HepG2 (cell line): ENCODE data around the gene CDO1. TPM values are rescaled to one million over a fixed set of nuclear protein-coding genes. Genes with fewer than 3 reads are reported as not detected.

Experiments
- AGO1 ChIP-seq: fragments of 200-400 bp; formaldehyde crosslinking; IDR thresholded peaks from 2 replicates; pipeline ENCODE4 v1.6.1; 2017; ENCODE audit warnings: mild to moderate bottlenecking, low read depth, low read length, moderate library complexity; ENCODE audit not compliant: poor library complexity, severe bottlenecking
- CREM ChIP-seq, 2 experiments: sonication (generic) in 1 of 2; formaldehyde crosslinking in 1 of 2; IDR thresholded peaks; 2 replicates each; pipeline versions ENCODE4 v1.4.0 to v1.6.1; 2016 to 2020; ENCODE audit warnings: antibody characterized with exemption in 1 of 2, mild to moderate bottlenecking in 1 of 2, missing genetic modification reagents in 1 of 2
- JUND ChIP-seq: sonication (generic); formaldehyde crosslinking; IDR thresholded peaks from 2 replicates; pipeline ENCODE4 v1.8.0; 2022; ENCODE audit warnings: mild to moderate bottlenecking, missing genetic modification reagents
- MED1 ChIP-seq: sonication (generic); formaldehyde crosslinking; IDR thresholded peaks from 2 replicates; pipeline ENCODE4 v1.4.0; 2020; ENCODE audit warnings: missing genetic modification reagents
- MNT ChIP-seq: fragments of 450-650 bp; IDR thresholded peaks from 2 replicates; pipeline ENCODE4 v1.6.1; 2016
- MTA1 ChIP-seq: sonication (generic); formaldehyde crosslinking; IDR thresholded peaks from 2 replicates; pipeline ENCODE4 v1.4.0; 2020; ENCODE audit warnings: missing genetic modification reagents, mild to moderate bottlenecking, borderline replicate concordance
- NFKB2 ChIP-seq: sonication (generic); formaldehyde crosslinking; IDR thresholded peaks from 2 replicates; pipeline ENCODE4 v1.4.0; 2020; ENCODE audit warnings: missing genetic modification reagents, borderline replicate concordance
- PRPF4 ChIP-seq: fragments of 200-400 bp; formaldehyde crosslinking; IDR thresholded peaks from 2 replicates; pipeline ENCODE4 v1.6.1; 2016; ENCODE audit warnings: low read length, low read depth; ENCODE audit not compliant: poor library complexity, severe bottlenecking
- SIX1 ChIP-seq: sonication (generic); formaldehyde crosslinking; IDR thresholded peaks from 2 replicates; pipeline ENCODE4 v1.4.0; 2020; ENCODE audit warnings: missing genetic modification reagents, borderline replicate concordance
- TBX3 ChIP-seq: fragments of 450-650 bp; IDR thresholded peaks from 2 replicates; pipeline ENCODE4 v1.6.1; 2017; ENCODE audit warnings: antibody characterized with exemption, mild to moderate bottlenecking, inconsistent platforms, borderline replicate concordance
- TRIM24 ChIP-seq: sonication (generic); formaldehyde crosslinking; IDR thresholded peaks from 2 replicates; pipeline ENCODE4 v1.8.0; 2022; ENCODE audit warnings: mild to moderate bottlenecking, missing genetic modification reagents
- YEATS4 ChIP-seq: sonication (generic); formaldehyde crosslinking; IDR thresholded peaks from 2 replicates; pipeline ENCODE4 v1.4.0; 2020; ENCODE audit warnings: missing genetic modification reagents, borderline replicate concordance
- ZBTB37 ChIP-seq: sonication (generic); formaldehyde crosslinking; IDR thresholded peaks from 2 replicates; pipeline ENCODE4 v1.4.0; 2020; ENCODE audit warnings: mild to moderate bottlenecking, missing genetic modification reagents
- ZFYVE20 ChIP-seq: sonication (generic); formaldehyde crosslinking; IDR thresholded peaks from 2 replicates; pipeline ENCODE4 v1.8.0; 2023; ENCODE audit warnings: low read depth, mild to moderate bottlenecking, moderate library complexity, missing genetic modification reagents, borderline replicate concordance
- ZKSCAN1 ChIP-seq: fragments of 150-350 bp; IDR thresholded peaks from 2 replicates; pipeline ENCODE4 v1.6.1; 2014; ENCODE audit warnings: low read length
- ZNF354B ChIP-seq: sonication (generic); formaldehyde crosslinking; IDR thresholded peaks from 2 replicates; pipeline ENCODE4 v1.8.0; 2022; ENCODE audit warnings: mild to moderate bottlenecking, missing genetic modification reagents
- ZNF562 ChIP-seq: sonication (generic); formaldehyde crosslinking; IDR thresholded peaks from 2 replicates; pipeline ENCODE4 v1.8.0; 2022; ENCODE audit warnings: missing genetic modification reagents, borderline replicate concordance
- polyA plus RNA-seq, 8 experiments: library from polyadenylated mRNA; depleted of rRNA in 3 of 8; stranded (reverse) in 7 of 8; unstranded in 1 of 8; fragments of >200 nt; fragmentation: Illumina TruSeq in 4 of 8; extraction: Trizol in 4 of 8; gene quantifications; 2 replicates each; pipeline versions ENCODE4 v1.2.1 to v1.2.3, GENCODE V29; 2011 to 2016; ENCODE audit warnings: low read depth in 4 of 8, missing spikeins in 1 of 8, mixed read lengths in 1 of 8; ENCODE audit not compliant: insufficient read depth in 1 of 8
- total RNA-seq, 5 experiments: library from RNA; depleted of rRNA; stranded (reverse); fragments of >200 nt; fragmentation: Illumina TruSeq; extraction: Trizol; gene quantifications; 2 replicates each; pipeline ENCODE4 v1.2.3, GENCODE V29; 2016; ENCODE audit warnings: low read depth in 1 of 5
- TF ChIP-seq, protein P1 (sequence below): sonication (generic); formaldehyde crosslinking; IDR thresholded peaks from 2 replicates; pipeline ENCODE4 v1.5.0; 2020; ENCODE audit warnings: mild to moderate bottlenecking, missing genetic modification reagents, borderline replicate concordance

CDO1 gene
- total and polyA plus RNA-seq, 2 of the 13 experiments (the other 11 are each of a cell fraction or from before 2014, with no cell fraction given) = 3.2 to 4.4 TPM

GRCh38 chr5:115842089-115842935 lies 25.9 kb upstream of the CDO1 start (continued):
- no peak for TF ChIP-seq CREM (IDR thresholded peaks at IDR 0.05)
- no peak for TF ChIP-seq CREM (CRISPR knock-in tag; IDR thresholded peaks at IDR 0.05)
- TF ChIP-seq TRIM24 = no peak
- TF ChIP-seq NFKB2 = no peak
- TF ChIP-seq, protein P1, sequence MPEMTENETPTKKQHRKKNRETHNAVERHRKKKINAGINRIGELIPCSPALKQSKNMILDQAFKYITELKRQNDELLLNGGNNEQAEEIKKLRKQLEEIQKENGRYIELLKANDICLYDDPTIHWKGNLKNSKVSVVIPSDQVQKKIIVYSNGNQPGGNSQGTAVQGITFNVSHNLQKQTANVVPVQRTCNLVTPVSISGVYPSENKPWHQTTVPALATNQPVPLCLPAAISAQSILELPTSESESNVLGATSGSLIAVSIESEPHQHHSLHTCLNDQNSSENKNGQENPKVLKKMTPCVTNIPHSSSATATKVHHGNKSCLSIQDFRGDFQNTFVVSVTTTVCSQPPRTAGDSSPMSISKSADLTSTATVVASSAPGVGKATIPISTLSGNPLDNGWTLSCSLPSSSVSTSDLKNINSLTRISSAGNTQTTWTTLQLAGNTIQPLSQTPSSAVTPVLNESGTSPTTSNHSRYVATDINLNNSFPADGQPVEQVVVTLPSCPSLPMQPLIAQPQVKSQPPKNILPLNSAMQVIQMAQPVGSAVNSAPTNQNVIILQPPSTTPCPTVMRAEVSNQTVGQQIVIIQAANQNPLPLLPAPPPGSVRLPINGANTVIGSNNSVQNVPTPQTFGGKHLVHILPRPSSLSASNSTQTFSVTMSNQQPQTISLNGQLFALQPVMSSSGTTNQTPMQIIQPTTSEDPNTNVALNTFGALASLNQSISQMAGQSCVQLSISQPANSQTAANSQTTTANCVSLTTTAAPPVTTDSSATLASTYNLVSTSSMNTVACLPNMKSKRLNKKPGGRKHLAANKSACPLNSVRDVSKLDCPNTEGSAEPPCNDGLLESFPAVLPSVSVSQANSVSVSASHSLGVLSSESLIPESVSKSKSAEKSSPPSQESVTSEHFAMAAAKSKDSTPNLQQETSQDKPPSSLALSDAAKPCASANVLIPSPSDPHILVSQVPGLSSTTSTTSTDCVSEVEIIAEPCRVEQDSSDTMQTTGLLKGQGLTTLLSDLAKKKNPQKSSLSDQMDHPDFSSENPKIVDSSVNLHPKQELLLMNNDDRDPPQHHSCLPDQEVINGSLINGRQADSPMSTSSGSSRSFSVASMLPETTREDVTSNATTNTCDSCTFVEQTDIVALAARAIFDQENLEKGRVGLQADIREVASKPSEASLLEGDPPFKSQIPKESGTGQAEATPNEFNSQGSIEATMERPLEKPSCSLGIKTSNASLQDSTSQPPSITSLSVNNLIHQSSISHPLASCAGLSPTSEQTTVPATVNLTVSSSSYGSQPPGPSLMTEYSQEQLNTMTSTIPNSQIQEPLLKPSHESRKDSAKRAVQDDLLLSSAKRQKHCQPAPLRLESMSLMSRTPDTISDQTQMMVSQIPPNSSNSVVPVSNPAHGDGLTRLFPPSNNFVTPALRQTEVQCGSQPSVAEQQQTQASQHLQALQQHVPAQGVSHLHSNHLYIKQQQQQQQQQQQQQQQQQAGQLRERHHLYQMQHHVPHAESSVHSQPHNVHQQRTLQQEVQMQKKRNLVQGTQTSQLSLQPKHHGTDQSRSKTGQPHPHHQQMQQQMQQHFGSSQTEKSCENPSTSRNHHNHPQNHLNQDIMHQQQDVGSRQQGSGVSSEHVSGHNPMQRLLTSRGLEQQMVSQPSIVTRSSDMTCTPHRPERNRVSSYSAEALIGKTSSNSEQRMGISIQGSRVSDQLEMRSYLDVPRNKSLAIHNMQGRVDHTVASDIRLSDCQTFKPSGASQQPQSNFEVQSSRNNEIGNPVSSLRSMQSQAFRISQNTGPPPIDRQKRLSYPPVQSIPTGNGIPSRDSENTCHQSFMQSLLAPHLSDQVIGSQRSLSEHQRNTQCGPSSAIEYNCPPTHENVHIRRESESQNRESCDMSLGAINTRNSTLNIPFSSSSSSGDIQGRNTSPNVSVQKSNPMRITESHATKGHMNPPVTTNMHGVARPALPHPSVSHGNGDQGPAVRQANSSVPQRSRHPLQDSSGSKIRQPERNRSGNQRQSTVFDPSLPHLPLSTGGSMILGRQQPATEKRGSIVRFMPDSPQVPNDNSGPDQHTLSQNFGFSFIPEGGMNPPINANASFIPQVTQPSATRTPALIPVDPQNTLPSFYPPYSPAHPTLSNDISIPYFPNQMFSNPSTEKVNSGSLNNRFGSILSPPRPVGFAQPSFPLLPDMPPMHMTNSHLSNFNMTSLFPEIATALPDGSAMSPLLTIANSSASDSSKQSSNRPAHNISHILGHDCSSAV (CRISPR knock-in tag) = no peak
- no peak for TF ChIP-seq PRPF4
- TF ChIP-seq TBX3 = no peak
- no peak for TF ChIP-seq ZBTB37
- TF ChIP-seq ZKSCAN1 = no peak
- no peak for TF ChIP-seq MED1
- TF ChIP-seq YEATS4 (CRISPR knock-in tag) = peak; percentile 88
- TF ChIP-seq ZFYVE20 (CRISPR knock-in tag) = no peak
- TF ChIP-seq JUND = peak; percentile 30; the same call in 1 of the 2 replicates
- peak; percentile 57 for TF ChIP-seq AGO1
- no peak for TF ChIP-seq MNT
- TF ChIP-seq ZNF562 (CRISPR knock-in tag) = no peak
- TF ChIP-seq SIX1 (CRISPR knock-in tag) = no peak
- no peak for TF ChIP-seq ZNF354B (CRISPR knock-in tag)
- TF ChIP-seq MTA1 (CRISPR knock-in tag) = 0 out of 2 replicates have a peak, but pooled peaks have one; percentile 56
